G401 (cell line): ENCODE data around the gene IL10RA. TPM values are rescaled to one million over a fixed set of nuclear protein-coding genes. Genes with fewer than 3 reads are reported as not detected.
"Not testable (repeated sequence)": the region's sequence is repeated elsewhere in the genome, so short reads cannot be mapped to it uniquely, and the experiment has no call there.

ENCODE experiments used
- DNase-seq: peaks from one replicate; pipeline ENCODE4 v3.0.0-alpha.2; 2015; ENCODE audit warnings: low spot score
- in situ Hi-C: cut with HindIII; loops from 2 replicates; pipeline ENCODE4 v1.10.0; 2016; ENCODE audit warnings: low sequenced_read_pairs, mixed read lengths
- total RNA-seq: library from RNA; depleted of rRNA; stranded (reverse); fragments of >200 nt; shearing (Covaris generic); gene quantifications from 2 replicates; pipeline ENCODE4 v1.2.3, GENCODE V29; 2014

The IL10RA gene
- total RNA-seq, 1 experiment from 2014 or later = not detected

DNA sequence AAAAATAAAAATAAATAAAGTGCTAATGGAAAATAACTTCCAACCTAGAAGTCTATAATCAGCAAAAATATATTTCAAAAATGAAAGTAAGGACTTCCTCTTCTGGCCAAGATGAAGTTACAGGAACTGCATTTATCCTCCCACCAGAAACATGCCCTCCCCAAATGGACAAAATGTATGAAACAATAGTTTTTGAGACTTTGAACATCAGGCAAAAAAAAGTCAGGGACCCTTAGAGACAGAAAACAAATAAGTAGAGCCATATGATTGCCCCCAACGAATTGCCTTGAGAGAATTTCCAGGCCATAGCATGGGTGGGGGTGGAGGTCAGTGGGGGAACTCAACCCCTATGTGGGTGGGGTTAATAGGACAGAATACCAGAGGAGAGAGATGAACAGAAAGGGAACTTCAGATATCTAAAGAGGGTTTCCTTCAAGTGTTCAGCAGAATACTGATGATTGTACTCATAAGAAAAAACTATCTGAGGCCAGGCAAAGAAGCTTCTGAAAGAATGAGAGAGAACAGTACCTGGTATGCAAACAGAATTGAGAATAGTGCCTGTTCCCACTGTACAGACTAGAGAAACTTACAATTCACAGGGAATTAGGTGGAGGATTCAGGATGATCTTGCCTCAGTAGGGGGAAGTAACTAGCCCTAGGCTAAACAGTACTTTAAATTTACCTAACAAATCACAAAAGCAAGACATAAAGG, 26.6 kb upstream of the IL10RA start:
- no peak for DNase-seq

DNA sequence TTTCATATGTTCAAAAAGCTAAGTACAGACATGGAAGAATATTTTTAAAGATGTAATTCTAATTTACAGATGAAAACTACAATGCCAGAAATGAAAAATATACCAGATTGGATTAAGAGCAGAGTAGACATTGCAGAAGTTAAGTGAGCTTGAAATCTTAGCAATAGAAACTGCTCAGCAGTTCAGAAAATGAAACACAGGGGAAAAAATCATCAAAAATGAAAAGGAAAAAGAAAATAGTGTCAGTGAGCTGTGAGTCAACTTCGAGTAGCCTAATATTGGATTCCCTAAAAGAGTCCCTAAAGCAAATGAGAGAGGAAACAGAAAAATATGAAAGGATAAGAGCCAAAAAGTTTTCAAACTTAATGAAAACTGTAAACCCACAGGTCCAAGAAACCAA, 25.8 kb upstream of the IL10RA start:
- in situ Hi-C loops = no loop called here

More for the DNA sequence above, 26.6 kb upstream of the IL10RA start:
- in situ Hi-C loops = no loop called here

DNA sequence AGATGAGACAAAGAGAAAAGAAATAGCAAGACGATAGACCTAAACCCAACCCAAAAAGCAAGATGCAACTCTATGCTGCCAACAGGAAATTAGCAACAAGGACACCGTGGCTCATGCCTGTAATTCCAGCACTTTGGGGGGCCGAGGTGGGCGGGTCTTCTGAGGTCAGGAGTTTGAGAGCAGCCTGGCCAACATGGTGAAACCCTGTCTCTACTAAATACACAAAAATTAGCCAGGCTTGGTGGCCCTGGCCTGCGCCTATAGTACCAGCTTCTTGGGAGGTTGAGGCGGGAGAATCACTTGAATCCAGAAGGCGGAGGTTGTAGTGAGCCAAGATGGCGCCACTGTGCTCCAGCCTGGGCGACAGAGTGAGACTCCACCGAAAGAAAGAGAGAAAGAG, 24.3 kb upstream of the IL10RA start:
- no peak for DNase-seq
- in situ Hi-C loops = no loop called here

More for the DNA sequence above, 25.8 kb upstream of the IL10RA start:
- DNase-seq = no peak

DNA sequence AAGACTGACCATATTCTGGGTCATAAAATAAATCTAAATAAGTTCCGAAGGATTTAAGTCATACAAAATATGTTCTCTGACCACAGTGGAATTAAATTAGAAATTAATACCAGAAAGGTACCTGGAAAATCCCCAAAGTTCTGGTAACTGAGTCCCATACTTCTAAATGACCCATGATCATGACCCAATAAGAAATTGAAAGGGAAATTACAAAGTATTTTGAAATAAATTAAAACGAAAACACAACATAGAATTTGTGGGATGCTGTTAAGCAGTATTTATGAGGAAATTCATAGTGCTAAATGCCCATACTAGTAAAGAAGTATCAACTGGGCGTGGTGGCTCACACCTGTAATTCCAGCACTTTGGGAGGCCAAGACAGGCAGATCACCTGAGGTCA, 23.4 kb upstream of the IL10RA start:
- in situ Hi-C loops = no loop called here

DNA sequence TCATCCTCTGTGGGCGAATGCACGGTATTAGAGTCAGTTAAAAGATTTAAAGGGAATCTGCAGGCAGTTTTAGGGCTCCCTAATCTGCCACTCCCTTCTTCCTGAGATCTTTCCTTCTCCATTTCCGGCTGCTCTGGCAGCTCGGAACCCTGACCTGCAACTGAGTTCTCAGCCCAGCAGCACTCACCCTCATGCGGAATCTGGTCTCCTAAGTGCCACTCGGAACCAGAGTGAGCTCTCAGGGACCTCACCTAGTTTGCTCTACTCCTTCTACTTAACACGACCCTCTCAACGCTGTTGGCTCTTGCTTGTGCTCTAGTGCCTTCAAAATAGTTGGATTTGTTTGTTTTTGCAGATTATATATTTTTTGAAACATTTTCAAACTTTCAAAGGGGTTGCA, 19.3 kb upstream of the IL10RA start:
- no peak for DNase-seq
- in situ Hi-C loops = no loop called here

More for the DNA sequence above, 23.4 kb upstream of the IL10RA start:
- DNase-seq = no peak

DNA sequence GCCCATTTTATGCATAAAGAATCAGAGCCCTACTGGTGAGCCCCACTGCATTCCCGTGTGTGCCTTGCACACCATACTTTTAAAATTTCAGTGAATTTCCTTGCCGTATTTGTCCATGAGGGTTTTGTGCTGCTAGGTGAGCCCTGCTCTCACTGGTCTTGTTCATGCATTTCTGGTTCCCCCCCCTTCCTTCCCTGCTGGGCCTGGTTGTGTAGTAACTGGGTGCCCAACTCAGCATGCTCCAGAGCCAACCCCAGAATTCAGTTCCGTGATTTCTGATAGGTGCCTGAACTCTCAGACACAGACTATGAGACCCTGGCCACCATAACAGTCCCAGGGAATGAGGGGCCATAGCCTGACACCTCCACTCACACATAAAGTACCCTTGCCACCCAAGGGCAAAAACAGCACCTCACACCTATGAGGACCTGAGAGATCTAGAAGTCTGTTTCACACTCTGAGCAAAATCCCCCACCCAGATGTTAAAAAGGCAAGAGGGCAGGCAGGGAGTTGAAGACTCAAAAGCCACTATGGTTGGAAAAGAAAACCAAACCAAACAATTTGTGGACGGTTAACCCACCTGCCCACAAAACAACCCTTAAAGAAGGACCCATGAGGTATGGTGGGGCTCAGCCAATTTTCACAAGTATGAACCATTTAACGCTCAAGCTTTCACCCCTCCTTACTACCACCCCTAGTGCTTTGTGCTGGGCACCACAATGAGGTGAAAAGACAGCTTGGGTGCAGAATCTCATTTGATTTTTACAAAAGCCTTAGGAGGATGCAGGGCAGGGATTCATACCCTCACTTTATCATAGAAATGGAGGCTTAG, 16.8 kb upstream of the IL10RA start:
- no peak for DNase-seq
- in situ Hi-C loops = no loop called here

DNA sequence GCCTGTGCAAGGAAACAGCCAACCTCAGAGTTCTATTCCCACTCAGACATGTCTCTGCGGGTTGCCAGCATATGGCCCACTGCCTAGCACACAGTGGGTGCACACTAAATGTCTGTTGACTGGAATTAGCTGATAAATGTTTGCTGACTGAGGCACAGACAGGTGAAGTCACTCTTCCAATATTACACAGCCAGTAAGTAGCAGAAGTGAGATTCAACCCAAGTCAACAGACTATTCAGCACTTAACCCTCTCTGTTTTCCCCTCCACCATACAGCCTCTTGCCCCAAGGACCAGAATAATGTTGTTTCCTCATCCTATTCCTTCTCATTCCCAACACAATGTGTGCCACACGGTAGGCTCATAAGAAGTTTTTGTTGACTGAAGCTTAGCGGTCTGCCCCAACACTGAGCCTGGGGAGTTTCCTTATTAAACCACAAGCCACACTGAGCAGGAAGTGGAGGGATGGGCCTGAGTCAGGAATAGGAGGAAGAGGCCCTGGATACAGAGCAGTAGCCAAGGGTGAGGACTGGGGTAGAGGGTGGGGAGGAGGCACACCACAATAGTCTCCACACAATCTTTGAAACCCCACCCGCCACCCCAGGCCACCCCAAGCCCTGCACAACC, 15.7 kb upstream of the IL10RA start:
- in situ Hi-C loops = no loop called here
- no peak for DNase-seq

DNA sequence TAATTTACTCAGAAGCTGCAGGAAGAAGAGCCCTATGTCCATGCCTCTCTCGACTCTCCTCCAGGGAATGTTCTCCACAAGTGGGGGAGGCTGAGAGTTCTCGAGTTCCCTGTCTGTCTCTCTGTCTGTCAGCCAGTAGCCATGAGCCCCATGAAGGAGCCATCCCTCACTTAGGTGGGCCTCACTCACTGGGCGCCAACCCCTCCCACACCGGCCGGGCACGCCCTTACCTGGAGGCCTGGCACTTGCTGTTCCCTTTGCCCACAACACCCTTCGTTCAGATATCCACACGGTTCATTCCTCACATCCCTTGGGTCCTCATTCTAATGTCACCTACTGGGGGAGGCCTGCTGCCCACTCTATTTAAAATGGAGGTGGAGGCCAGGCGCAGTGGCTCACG, 14.2 kb upstream of the IL10RA start:
- no peak for DNase-seq
- in situ Hi-C loops = no loop called here

DNA sequence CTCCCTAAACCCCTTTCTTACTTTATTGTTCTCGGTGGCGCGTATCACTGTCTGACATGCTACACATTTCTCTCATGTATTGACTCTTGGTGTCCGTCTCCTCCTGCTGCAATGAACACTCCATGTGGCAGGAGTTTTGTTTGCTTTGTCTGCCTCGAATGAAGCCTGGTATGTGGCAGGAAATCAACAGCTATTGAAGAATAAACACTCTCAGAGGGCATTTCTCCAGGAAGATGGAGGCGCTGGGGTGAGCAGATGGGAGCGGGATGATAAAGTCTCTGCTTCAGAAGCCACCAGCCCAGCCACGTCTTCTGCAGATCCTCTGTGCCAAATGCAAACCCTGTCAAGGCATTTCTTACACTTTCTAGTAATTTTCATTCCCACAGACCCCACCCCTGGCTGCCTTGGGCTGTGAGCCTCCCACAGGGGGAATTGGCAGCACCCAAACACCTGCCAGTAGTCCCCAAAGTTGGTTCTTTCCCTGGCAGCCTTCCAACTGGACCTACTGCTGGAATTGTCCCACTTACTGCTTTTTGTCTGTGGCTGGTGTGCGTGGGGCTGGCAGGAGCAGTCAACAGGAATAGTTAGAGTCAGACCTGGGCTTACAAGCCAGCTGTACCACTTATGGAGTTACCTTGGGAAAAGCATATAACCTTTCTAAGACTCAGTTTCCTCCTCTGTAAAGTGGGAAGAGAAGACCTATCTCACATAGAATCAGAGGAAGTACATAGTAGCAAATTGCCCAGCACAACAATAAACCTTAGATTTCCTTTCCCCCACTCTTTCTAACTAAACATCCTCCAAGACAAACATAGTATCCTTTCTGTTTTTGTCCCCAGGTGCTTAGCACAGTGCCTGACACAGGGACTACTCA, 13.3 kb upstream of the IL10RA start:
- no peak for DNase-seq
- in situ Hi-C loops = no loop called here

DNA sequence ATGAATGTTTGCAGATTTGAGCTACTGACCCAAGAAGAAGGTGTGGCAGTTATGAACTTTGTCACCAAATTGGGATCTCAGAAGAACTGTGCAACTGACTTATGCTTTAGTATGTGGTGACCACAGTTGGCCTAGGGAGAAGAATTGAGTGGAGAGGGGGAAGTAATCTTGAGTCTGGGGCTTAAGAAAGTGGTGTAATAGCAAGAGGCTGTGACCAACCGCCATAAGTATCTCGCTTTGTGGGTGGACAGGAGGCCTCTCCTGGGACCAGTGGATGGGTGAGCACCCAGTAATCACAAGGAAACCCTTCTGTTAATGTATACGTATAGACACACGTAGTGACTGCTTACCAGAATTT, 12.7 kb upstream of the IL10RA start:
- no peak for DNase-seq

DNA sequence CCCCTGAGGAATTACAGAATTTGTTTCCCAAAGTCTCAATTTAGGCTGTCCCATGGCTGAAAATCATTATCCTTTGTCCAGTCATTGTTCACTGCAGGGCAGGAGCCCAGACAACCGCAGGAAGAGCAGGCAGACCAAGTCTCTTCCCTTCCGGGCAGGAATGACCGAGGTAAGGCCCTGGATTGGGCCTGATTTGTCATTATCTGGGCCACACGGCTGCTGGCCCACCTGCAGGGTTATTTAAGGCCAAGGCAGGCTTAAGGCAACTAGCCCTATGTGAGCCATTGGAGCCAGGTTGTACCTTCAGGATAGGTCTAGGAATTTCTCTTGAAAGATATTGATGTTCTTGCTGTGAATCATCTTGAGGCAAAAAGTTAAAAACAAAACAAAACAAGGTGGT, 9.7 kb upstream of the IL10RA start:
- in situ Hi-C loops = no loop called here
- no peak for DNase-seq

More for the DNA sequence above, 12.7 kb upstream of the IL10RA start:
- in situ Hi-C loops = no loop called here

DNA sequence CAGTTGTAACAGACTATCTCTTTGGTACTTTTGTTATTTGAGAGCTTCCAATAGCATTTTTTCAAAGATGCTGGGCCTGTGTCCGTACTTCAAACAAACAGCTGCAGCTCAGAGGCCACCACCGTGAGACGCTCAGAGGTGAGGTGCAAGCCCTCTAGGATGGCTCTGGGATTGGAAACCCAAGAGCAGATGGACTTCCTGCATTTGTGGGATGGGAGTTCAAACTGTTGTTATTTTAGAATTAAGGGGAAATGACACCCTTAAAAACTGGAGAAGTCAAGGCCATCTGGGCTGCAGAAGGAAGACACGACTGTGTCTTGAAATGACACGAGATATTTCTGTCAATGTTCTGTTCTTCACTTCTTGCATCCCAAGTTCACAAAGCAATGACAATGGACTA, 9.2 kb upstream of the IL10RA start:
- no peak for DNase-seq
- in situ Hi-C loops = no loop called here

DNA sequence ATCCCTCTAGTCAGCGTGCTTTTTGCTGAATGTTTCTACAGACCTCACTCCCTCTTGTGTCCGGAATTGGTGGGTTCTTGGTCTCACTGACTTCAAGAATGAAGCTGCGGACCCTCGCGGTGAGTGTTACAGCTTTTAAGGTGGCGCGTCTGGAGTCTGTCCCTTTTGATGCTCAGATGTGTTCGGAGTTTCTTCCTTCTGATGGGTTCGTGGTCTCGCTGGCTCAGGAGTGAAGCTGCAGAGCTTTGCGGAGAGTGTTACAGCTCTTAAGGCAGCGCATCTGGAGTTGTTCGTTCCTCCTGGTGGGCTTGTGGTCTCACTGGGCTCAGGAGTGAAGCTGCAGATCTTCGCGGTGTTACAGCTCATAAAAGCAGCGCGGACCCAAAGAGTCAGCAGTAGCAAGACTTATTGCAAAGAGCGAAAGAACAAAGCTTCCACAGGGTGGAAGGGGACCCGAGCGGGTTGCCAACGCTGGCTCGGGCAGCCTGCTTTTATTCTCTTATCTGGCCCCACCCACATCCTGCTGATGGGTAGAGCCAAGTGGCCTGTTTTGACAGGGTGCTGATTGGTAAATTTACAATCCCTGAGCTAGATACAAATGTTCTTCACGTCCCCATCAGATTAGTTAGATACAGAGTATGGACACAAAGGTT, 8.5 kb upstream of the IL10RA start:
- not testable (repeated sequence) for DNase-seq

DNA sequence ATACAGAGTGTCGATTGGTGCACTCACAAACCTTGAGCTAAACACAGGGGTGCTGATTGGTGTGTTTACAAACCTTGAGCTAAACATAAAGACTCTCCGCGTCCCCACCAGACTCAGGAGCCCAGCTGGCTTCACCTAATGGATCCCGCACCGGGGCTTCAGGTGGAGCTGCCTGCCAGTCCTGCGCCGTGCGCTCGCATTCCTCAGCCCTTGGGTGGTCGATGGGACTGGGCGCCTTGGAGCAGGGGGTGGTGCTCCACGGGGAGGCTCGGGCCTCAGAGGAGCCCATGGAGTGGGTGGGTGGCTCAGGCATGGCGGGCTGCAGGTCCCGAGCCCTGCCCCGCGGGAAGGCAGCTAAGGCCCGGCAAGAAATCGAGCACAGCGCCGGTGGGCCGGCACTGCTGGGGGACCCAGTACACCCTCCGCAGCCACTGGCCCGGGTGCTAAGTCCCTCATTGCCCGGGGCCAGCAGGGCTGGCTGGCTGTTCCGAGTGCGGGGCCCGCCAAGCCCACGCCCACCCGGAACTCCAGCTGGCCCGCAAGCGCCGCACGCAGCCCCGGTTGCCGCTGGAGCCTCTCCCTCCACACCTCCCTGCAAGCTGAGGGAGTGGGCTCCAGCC, 7.8 kb upstream of the IL10RA start:
- in situ Hi-C loops, DNase-seq: not testable (repeated sequence)

More for the DNA sequence above, 8.5 kb upstream of the IL10RA start:
- in situ Hi-C loops = not testable (repeated sequence)

DNA sequence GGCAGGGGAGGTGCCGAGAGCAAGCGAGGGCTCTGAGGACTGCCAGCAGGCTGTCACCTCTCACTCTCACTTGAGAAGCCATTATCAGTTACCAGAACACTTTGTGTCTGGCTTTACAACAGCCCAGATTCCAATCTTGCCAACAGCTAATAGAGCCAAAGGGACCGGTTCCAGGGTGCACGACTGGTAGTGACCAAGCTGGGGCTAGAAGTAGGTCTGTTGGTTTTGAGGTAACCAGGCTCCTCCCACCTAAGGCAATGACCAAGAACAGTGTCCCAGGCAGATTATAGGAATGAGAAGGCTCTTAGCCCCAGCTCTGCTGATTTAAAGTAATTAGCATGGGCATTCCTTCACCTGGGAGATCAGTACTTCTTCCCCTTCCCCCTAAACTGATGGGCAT, 7.2 kb upstream of the IL10RA start:
- no peak for DNase-seq
- in situ Hi-C loops = no loop called here

DNA sequence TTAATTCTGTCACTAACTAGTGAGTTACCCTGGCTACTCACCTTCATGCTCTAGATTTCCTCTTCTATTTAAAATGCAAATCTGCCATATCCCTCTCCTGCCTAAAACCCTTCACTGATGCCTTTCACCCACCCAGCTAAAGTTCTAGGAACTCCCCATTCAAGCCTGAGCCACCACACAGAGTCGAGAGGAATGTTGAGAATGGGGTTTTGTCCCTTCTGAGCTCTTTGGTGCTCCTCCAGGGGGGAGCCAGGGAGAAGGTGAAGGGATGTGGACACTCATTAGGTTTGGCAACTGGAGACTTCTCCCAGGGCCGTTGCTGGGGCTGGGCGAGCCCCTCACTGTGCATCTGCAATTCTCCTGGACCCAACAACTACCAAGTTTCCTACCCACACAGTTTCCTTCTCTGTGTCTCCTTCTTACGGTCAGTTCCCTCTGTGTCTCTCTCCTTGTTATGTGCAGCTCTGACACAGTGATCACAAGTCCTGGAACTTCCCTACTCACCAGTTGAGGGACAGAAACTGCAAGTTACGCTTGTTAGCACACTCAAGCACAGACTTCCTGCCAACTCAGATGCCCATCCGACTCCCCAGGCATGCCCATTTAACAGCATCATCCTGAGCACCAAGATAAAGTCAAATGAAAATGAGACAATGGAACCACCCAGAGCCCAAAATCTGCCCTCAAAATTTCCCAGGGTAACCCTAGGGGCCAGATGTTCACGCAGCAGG, 6.5 kb upstream of the IL10RA start:
- in situ Hi-C loops = no loop called here
- DNase-seq = no peak

DNA sequence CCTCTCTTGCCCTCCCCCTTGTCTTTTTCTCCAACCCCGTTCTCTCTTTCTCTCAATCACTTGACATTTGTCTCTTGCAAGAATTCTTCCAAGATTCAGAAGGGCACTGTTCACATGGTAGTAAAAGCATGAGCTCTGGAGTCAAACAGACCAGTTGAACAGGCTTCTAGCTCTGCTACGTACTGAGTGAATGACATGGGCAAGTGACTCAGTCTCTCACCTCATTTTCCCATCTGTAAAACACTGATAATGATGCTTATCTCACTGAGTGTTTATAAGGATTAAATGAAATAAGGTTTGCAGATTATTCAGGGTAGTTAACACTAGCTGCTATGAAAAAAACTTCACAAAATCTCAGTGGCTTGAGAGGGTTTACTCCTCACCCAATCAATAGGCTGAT, 5.9 kb upstream of the IL10RA start:
- DNase-seq = no peak
- in situ Hi-C loops = no loop called here

DNA sequence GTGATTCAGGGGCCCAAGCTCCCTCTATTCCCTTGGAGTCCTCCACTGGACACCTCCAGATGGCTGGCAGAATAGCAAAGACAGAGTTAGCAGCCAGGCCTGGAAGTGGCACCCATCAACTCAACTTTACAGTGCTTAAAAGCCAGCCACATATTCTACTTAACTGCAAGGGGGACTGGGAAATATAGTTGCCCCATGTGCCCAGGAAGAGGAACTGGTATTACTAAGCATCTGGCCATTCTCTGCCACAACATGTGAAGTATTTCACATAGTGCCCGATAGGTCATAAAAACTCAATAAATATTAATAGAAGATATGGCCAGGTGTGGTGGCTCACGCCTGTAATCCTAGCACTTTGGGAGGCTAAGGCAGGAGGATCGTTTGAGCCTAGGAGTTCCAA, 5.5 kb upstream of the IL10RA start:
- in situ Hi-C loops = no loop called here
- DNase-seq = no peak
